SK-N-MC (cell line): Measurements from ENCODE around the gene NLRC5.

Source experiments
- EZH2 ChIP-seq: fragments of 200-600 bp; sonication (generic); IDR thresholded peaks from one replicate; pipeline ENCODE4 v1.6.1; 2017; ENCODE audit warnings: antibody characterized with exemption
- POLR2AphosphoS5 ChIP-seq: IDR thresholded peaks from 2 replicates; pipeline ENCODE4 v1.6.1; 2012; ENCODE audit warnings: mild to moderate bottlenecking, low read depth, low read length, borderline replicate concordance

GRCh38 chr16:57009643-57010170 is 20.4 kb downstream of the NLRC5 start:
- TF ChIP-seq EZH2 (no peak), POLR2AphosphoS5 (no peak)
